Measurements from ENCODE around the gene DDX3X. TPM values are rescaled to one million over a fixed set of nuclear protein-coding genes. Genes with fewer than 3 reads are reported as not detected.

Gene DDX3X
- 190 and 208 TPM in 2 replicates for total RNA-seq (2014; rRNA removed; shearing (Covaris generic))

DNA sequence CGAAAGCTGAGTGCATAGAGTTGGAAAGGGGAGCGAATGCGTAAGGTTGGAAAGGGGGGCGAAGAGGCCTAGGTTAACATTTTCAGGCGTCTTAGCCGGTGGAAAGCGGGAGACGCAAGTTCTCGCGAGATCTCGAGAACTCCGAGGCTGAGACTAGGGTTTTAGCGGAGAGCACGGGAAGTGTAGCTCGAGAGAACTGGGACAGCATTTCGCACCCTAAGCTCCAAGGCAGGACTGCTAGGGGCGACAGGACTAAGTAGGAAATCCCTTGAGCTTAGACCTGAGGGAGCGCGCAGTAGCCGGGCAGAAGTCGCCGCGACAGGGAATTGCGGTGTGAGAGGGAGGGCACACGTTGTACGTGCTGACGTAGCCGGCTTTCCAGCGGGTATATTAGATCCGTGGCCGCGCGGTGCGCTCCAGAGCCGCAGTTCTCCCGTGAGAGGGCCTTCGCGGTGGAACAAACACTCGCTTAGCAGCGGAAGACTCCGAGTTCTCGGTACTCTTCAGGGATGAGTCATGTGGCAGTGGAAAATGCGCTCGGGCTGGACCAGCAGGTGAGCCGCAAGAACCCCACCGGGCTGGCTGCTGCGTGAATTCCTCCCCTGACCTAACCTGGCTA is at the start of gene DDX3X:
DDX3X (plus strand) TSS at position 419 of the 619 bp plus-strand sequence; CDS start at position 510, 91 bp downstream.

Small RNA genes lying within 50 kb of the gene (small RNA-seq; reads per million reads assigned to genes)
- not detected for gene RF00019
- gene RNA5SP502: 0.13 reads per million

Other genes starting within 250 kb of the DDX3X start
- 45.2 and 46.5 TPM in 2 replicates for gene USP9X, start 248.7 kb upstream of the DDX3X start, total RNA-seq (2014; rRNA removed; shearing (Covaris generic))
- 0.13 TPM in 1 of 2 replicates, not detected in the other for gene NYX, start 113.2 kb downstream of the DDX3X start, total RNA-seq (2014; rRNA removed; shearing (Covaris generic))

Data from A375 (cell line).